Activated naive CD4-positive, alpha-beta T cell treated with anti-CD3 and anti-CD28 coated beads for 36 hours (primary cell): ENCODE measurements around the gene INO80E. TPM values are rescaled to one million over a fixed set of nuclear protein-coding genes. Genes with fewer than 3 reads are reported as not detected.
"Not testable (repeated sequence)": the region's sequence is repeated elsewhere in the genome, so short reads cannot be mapped to it uniquely, and the experiment has no call there.

Experiments
- CTCF ChIA-PET: fragments of 350-600 bp; sonication (Branson Sonifier 250); formaldehyde crosslinking; loops from one replicate; lab custom pipeline; 2021; ENCODE audit warnings: antibody characterized with exemption; lab: Charles Lee
- DNase-seq: peaks from one replicate; pipeline ENCODE4 v3.0.0-alpha.2; 2020
- H3K27ac Mint-ChIP-seq: one replicate; pipeline ENCODE4 v1.8.0; 2021; ENCODE audit warnings: mild to moderate bottlenecking, mixed read lengths
- H3K27me3 Mint-ChIP-seq: one replicate; pipeline ENCODE4 v1.8.0; 2021; ENCODE audit warnings: low read depth, mixed read lengths
- H3K36me3 Mint-ChIP-seq: one replicate; pipeline ENCODE4 v1.8.0; 2021; ENCODE audit warnings: low read depth, mixed read lengths
- H3K4me1 Mint-ChIP-seq: one replicate; pipeline ENCODE4 v1.8.0; 2021; ENCODE audit warnings: low read depth, mixed read lengths
- H3K4me3 Mint-ChIP-seq: one replicate; pipeline ENCODE4 v1.8.0; 2021; ENCODE audit warnings: mild to moderate bottlenecking, moderate library complexity, mixed read lengths
- H3K9me3 Mint-ChIP-seq: one replicate; pipeline ENCODE4 v1.8.0; 2021; ENCODE audit warnings: mixed read lengths
- intact Hi-C: fragments of 100-400 bp; cut with micrococcal nuclease; formaldehyde crosslinking; loops from one replicate; pipeline ENCODE4 v1.15.1; 2023
- total RNA-seq, 2 experiments: library from RNA; stranded (reverse); gene quantifications; one replicate each; pipeline ENCODE4 v1.2.3, GENCODE V29; 2021

The INO80E gene
- total RNA-seq, 2 experiments from 2014 or later, result 62.0 to 65.4 TPM

- peak; percentile 81 for DNase-seq
- H3K4me1 Mint-ChIP-seq, result peaks cover 10% of the 10 kb centered on the region
- H3K27me3 Mint-ChIP-seq, result peaks cover 38% of the 10 kb centered on the region
- no peaks in the 10 kb centered on the region for H3K36me3 Mint-ChIP-seq
- intact Hi-C loops, result loop anchor here (1.0 kb wide), 1 partner anchor 22 kb away; no protein-coding TSS in a partner anchor
- no peak overlapping the region for H3K4me3 Mint-ChIP-seq
- H3K9me3 Mint-ChIP-seq, result no peaks in the 10 kb centered on the region
- CTCF ChIA-PET, result interaction anchor here (0.5 to 3.8 kb wide), 42 partner anchors 9 to 420 kb away, joined by 3 to 26 read pairs (median 4); partner anchors contain the start of genes C16orf92, CDIPT, KCTD13 and TAOK2
- H3K27ac Mint-ChIP-seq, result no peak overlapping the region
These were observed 36.2 kb downstream of the INO80E start for GRCh38 chr16:30032083-30032819.

- Mint-ChIP-seq H3K27me3 (peaks cover 28% of the 10 kb centered on the region), H3K27ac (no peak overlapping the region), H3K9me3 (no peaks in the 10 kb centered on the region), H3K4me3 (no peak overlapping the region), H3K4me1 (peaks cover 9% of the 10 kb centered on the region), H3K36me3 (no peaks in the 10 kb centered on the region)
- CTCF ChIA-PET, result interaction anchor here (0.7 to 3.8 kb wide), 11 partner anchors 10 to 1081 kb away, joined by 3 to 26 read pairs (median 6); partner anchors contain the start of genes C16orf92 and CDIPT
- intact Hi-C loops, result no loop called here
- DNase-seq, result no peak
These were observed 37.2 kb downstream of the INO80E start for GRCh38 chr16:30033270-30033669.

- no peaks in the 10 kb centered on the region for H3K4me1 Mint-ChIP-seq
- peaks cover 2% of the 10 kb centered on the region for H3K27me3 Mint-ChIP-seq
- CTCF ChIA-PET, result interaction anchor here (0.8 to 1.6 kb wide), 5 partner anchors 8 to 349 kb away, joined by 3 to 7 read pairs (median 6); no protein-coding TSS in a partner anchor
- DNase-seq, result no peak
- H3K9me3 Mint-ChIP-seq, result no peaks in the 10 kb centered on the region
- no peak overlapping the region for H3K27ac Mint-ChIP-seq
- H3K36me3 Mint-ChIP-seq, result no peaks in the 10 kb centered on the region
- intact Hi-C loops, result no loop called here
- no peak overlapping the region for H3K4me3 Mint-ChIP-seq
These were observed 44.2 kb downstream of the INO80E start for GRCh38 chr16:30040221-30040620.

DNA sequence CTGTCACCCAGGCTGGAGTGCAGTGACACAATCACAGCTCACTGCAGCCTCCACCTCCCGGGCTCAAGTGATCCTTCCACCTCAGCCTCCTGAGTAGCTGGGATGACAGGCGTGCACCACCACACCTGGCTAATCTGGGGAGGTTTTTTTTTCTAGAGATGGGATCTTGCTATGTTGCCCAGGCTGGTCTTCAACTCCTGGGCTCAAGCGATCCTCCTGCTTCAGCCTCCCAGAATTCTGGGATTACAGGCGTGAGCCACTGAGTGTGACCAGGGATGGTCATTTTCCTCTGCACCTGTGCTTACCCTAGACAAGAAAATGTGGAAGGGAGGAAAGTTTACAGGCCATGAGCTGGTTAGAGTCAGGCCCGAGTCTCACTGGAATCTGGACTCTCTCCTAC, 44.6 kb downstream of the INO80E start:
- H3K9me3 Mint-ChIP-seq, DNase-seq, H3K27me3 Mint-ChIP-seq, H3K36me3 Mint-ChIP-seq, intact Hi-C loops, H3K27ac Mint-ChIP-seq, H3K4me3 Mint-ChIP-seq, H3K4me1 Mint-ChIP-seq: not testable (repeated sequence)
- CTCF ChIA-PET, result interaction anchor here (0.6 to 1.6 kb wide), 3 partner anchors 9 to 15 kb away, joined by 6 to 7 read pairs (median 6); no protein-coding TSS in a partner anchor

DNA sequence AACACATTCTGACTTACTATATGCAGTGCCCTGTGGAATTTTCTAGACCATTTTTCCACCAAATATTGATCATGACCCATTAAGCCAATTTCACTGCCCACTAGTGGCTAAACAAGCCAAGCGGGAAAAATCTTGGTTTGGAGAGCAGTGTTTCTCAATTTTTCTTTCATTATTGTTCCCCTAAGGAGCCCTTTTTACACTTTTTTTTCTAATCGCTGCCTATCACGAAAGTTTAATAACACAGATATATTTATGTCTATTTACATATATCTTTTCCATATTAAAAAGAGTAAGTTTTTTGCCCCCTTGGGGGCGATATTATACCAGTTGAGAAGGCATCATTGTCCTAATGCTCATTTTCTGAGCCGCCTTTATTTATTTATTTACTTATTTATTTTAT, 45.8 kb downstream of the INO80E start:
- CTCF ChIA-PET, result interaction anchor here (0.7 to 1.6 kb wide), 5 partner anchors 10 to 360 kb away, joined by 3 to 7 read pairs (median 4); no protein-coding TSS in a partner anchor
- Mint-ChIP-seq H3K4me1 (no peaks in the 10 kb centered on the region), H3K36me3 (no peaks in the 10 kb centered on the region), H3K9me3 (no peaks in the 10 kb centered on the region), H3K4me3 (no peak overlapping the region), H3K27ac (no peak overlapping the region), H3K27me3 (no peaks in the 10 kb centered on the region)
- DNase-seq, result no peak
- intact Hi-C loops, result no loop called here

DNA sequence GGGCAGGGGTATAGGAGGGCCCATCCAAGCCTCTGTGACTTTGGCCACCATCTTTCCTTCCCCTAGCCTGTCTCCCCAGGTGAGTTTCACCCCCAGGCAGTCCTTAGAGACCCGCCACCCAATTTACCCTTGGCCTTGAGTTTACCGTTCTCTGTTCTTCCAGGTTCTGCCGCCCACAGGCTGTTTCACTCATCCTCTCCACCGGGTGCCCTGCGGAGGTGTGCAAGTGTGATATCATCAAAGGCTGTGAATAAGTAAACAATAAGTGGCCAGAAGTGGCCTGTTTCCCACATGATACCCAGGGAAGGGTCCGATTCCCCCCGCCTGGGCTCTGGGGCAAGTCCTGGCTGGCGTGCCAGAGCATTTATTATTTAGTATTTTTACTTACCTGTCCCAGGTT, 50.1 kb downstream of the INO80E start:
- no peaks in the 10 kb centered on the region for H3K4me1 Mint-ChIP-seq
- CTCF ChIA-PET, result interaction anchor here (2.4 kb wide), 1 partner anchor 14 kb away, joined by 6 read pairs; no protein-coding TSS in a partner anchor
- no peaks in the 10 kb centered on the region for H3K36me3 Mint-ChIP-seq
- intact Hi-C loops, result no loop called here
- DNase-seq, result no peak
- H3K27me3 Mint-ChIP-seq, result no peaks in the 10 kb centered on the region
- no peak overlapping the region for H3K27ac Mint-ChIP-seq
- H3K4me3 Mint-ChIP-seq, result no peak overlapping the region
- no peaks in the 10 kb centered on the region for H3K9me3 Mint-ChIP-seq

DNA sequence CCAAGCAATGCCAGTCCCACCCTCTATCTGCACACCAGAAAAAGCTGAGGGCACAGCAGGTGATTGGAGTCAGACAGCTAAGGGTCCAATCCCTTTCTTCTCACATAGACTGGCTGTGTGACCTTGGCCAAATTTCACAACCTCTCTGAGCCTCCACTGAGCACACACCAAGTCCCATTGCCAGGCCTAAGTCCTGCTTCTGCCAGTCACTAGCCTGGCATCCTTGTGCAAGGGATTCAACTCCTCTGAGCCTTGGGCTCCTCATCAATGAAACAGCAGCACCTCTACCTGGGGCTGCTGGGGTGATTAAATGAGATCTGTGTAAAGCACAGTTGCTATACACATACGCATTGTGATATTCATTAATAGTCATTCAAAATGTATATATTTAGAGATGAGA, 50.5 kb downstream of the INO80E start:
- Mint-ChIP-seq H3K9me3 (no peaks in the 10 kb centered on the region), H3K36me3 (no peaks in the 10 kb centered on the region), H3K27me3 (no peaks in the 10 kb centered on the region), H3K4me3 (no peak overlapping the region), H3K4me1 (peaks cover 2% of the 10 kb centered on the region), H3K27ac (no peak overlapping the region)
- CTCF ChIA-PET, result interaction anchor here (2.4 kb wide), 1 partner anchor 14 kb away, joined by 6 read pairs; no protein-coding TSS in a partner anchor
- no peak for DNase-seq
- intact Hi-C loops, result no loop called here

DNA sequence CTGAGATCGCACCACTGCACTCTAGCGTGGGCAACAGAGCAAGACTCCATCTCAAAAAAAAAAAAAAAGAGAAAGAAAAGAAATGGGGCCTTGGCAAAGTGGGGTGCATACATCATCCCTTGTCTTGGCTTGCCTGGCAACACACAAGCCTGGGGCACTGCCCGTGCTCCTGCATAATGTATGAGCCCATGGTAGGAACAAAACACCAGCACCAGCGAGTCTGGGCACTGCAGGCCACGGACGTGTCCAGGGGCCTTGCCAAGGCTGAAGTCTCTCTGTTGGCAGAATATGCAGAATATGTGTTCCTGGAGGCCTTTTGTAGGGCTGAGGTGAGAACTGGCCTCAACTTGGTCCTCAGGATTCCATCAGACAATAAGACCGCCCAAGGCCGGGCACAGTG, 53.8 kb downstream of the INO80E start:
- Mint-ChIP-seq H3K4me1 (peaks cover 15% of the 10 kb centered on the region), H3K9me3 (no peaks in the 10 kb centered on the region), H3K36me3 (no peaks in the 10 kb centered on the region), H3K27ac (no peak overlapping the region), H3K4me3 (no peak overlapping the region), H3K27me3 (no peaks in the 10 kb centered on the region)
- intact Hi-C loops, result no loop called here
- no peak for DNase-seq
- CTCF ChIA-PET, result interaction anchor here (0.7 to 1.8 kb wide), 3 partner anchors 18 to 271 kb away, joined by 3 to 9 read pairs (median 3); partner anchors contain the start of gene TLCD3B

DNA sequence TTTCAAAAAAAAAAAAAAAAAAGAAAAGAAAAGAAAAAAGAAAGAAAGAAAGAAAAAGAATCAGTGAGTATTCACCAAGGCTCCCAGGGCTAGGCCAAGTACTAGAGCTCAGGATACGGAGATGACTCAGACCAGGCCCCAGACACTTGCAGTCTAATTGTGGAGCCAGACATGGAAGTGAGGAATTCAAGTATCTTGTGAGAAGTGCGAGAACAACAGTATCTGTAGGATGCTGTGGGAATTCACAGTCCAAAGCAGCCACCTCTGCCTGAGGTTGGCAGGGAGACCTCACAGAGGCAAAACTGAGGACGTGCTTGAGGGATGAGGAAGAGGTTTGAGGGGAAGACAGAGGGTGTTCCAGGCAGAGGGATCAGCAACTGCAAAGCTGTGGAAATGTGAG, 55.5 kb downstream of the INO80E start:
- intact Hi-C loops, result no loop called here
- DNase-seq, result no peak
- Mint-ChIP-seq H3K27ac (no peak overlapping the region), H3K4me3 (peak overlapping the region; percentile 87), H3K36me3 (no peaks in the 10 kb centered on the region), H3K9me3 (no peaks in the 10 kb centered on the region), H3K27me3 (no peaks in the 10 kb centered on the region), H3K4me1 (peaks cover 20% of the 10 kb centered on the region)
- CTCF ChIA-PET, result interaction anchor here (0.6 to 1.2 kb wide), 3 partner anchors 11 to 135 kb away, joined by 3 to 7 read pairs (median 6); no protein-coding TSS in a partner anchor

DNA sequence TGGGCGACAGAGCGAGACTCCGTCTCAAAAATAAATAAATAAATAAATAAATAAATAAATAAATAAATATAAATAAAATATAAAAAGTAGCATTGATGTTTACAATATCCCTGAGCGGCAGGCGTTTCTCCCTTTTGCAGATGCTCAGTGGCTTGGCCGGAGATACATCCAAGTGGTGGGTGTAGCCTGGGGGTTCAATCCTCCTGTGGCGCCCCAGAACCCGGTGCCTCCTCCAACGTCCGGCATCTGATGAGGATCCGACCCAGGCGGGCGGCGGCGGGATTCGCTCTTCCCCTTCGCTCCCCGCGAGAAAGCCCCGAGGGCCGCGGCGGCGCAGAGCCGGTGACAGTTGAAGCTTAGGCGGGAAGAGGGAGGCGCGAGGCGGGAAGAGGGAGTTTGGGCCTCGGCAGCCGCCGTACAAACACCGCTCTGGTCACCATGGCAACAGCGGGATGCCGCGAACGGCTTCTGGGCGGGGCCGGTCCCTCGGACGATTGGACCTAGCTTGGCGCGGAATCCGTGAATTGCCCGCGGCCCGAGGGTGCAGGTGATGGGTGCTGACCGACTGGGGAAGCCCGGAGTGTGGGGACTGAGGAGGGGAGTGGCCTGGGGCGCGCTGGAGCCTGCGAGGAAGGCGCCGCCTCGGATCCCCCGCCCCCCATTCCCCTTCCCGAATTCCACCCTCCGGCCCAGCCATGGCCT, 56.8 kb downstream of the INO80E start:
- DNase-seq, result peak; percentile 95
- Mint-ChIP-seq H3K4me1 (peaks cover 20% of the 10 kb centered on the region), H3K27me3 (no peaks in the 10 kb centered on the region), H3K9me3 (no peaks in the 10 kb centered on the region), H3K36me3 (no peaks in the 10 kb centered on the region), H3K27ac (peak overlapping the region; percentile 48), H3K4me3 (peak overlapping the region; percentile 87)
- CTCF ChIA-PET, result interaction anchor here (1.0 kb wide), 2 partner anchors 8 to 20 kb away, joined by 3 to 5 read pairs; no protein-coding TSS in a partner anchor
- intact Hi-C loops, result loop anchor here (1.0 to 2.0 kb wide), 3 partner anchors 11 to 70 kb away; partner anchors contain the start of gene MAPK3

DNA sequence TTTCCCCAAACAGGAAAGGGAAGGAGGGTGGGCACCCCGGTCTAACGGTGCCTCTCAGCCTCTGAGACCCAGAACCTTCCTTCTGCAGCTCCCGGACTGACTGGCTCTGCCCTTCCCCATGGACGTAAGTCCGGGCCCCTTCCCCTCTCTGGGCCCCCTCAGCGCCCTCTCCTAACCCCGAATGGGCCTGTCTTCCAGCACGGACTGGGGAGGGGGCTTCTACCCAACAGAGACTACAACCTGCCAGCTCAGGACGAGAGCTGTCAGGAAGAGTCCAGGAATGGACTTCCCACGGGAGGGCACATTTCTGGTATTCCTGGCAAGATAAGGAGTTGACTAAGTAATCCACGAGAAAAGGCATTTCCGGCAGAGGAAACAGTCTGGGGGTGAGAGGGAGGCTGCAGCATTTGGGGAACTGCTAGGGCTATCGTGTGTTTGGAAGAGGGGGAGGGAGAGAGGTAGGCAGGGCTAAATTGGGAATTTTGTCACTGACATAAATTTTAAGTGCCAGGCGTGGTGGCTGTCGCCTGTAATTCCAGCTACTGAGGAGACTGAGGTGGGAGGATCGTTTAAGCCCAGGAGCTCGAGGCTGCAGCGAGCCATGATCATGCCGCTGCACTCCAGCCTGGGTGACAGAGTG, 57.5 kb downstream of the INO80E start:
- H3K9me3 Mint-ChIP-seq, result no peaks in the 10 kb centered on the region
- no peak for DNase-seq
- peak overlapping the region; percentile 87 for H3K4me3 Mint-ChIP-seq
- peaks cover 20% of the 10 kb centered on the region for H3K4me1 Mint-ChIP-seq
- intact Hi-C loops, result loop anchor here (1.0 to 2.0 kb wide), 3 partner anchors 11 to 69 kb away; partner anchors contain the start of gene MAPK3
- CTCF ChIA-PET, result interaction anchor here (0.7 to 1.0 kb wide), 2 partner anchors 21 to 26 kb away, joined by 3 read pairs; no protein-coding TSS in a partner anchor
- H3K36me3 Mint-ChIP-seq, result no peaks in the 10 kb centered on the region
- no peak overlapping the region for H3K27ac Mint-ChIP-seq
- no peaks in the 10 kb centered on the region for H3K27me3 Mint-ChIP-seq
